Hematopoietic multipotent progenitor cell treated with erythropoietin and hydrocortisone succinate and interleukin-3 and kit ligand, for 15 days (in vitro differentiated cells): ENCODE results near the gene HCFC1R1.

Experiments
- DNase-seq: peaks from one replicate; pipeline ENCODE4 v3.0.0-alpha.2; 2015; ENCODE audit warnings: low spot score

Gene HCFC1R1

DNA sequence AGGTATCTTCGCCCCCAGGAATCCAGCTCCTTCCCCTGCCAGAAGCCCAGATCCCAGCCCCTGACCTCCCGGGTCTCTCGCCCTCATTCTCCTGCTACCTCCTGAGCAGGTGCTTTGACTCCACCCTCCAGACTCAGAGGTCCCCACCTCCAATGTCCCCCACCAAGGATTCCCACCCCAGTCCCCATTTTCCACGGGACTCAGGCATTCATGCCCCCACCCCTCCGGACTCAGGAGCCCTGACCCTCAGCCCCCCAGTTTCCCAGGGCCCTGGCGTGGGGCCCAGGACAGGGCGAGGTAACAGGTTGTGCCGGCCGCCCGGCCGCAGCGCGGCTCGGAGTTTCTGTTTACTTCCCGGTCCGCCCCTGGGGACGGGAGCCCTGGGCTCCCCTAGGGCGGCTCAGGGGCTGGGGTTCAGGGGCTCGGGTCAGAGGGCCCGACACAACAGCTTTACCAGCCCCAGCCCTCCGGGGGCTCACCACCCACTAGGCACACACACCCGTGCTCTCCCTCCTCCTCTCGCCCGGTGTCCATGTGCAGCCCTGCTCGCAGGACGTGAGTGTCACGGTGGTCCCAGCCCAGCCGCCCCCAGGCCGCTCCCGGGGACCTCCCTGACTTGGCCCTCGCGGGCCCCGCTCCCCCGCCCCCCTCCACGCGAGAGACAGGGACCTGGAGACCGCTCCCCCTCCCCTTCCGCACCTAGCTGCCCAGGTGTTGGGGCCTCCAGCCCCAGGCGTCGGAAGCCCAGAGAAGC is 12.4 kb upstream of the HCFC1R1 start:
- DNase-seq = no peak

DNA sequence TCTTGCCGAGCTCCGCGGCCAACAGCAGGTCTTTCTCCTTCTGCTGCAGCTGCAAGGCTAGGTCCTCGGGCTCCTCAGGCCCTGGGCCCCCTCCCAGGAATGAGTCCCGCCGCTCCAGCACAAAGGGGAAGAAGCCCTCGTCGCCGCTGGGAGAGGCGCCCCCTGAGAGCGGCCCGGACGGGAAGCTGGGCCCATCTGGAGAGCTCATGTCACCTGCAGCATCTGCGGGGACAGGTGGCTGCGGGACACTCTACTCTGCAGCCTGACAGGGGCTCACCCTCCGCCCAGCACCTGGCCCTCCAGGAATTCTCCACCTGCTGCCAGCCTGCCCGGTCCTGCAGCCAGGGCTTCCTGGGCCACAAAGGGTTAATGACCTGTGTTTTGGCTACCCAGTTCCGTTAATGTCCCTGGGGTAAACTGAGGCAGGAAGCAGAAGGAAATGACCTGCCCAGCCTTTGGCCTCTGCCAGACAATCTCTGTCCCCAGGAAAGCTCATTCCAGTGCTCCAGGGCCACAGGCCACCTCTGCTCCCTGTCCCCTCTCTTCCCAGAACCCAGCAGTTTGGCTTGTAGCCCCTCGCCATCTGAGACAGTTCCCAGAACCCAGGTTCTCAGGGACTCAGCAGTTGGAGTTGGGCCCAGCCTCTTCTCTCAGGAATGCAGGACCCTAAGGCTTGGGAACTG is 11.7 kb upstream of the HCFC1R1 start:
- no peak for DNase-seq

DNA sequence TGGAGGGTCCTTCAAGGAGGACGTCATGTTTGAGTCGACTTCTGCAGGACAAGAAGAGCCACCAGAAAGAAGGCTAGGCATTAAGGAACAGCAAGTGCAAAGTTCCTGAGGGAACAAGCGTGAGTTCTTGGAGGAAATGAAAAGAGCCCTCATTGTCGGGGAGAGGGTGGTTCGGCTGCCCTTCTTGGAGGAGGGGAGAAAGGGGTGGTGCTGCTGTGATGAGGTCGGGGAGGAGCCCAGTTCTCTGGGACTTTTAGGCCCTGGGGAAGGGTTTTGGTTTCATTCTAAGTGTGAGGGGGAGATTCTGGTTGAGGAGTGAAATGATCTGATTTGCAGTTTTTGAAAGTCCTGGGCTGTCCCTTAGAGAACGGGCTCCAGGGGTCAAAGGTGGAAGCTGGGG is 8.9 kb upstream of the HCFC1R1 start:
- DNase-seq = no peak

DNA sequence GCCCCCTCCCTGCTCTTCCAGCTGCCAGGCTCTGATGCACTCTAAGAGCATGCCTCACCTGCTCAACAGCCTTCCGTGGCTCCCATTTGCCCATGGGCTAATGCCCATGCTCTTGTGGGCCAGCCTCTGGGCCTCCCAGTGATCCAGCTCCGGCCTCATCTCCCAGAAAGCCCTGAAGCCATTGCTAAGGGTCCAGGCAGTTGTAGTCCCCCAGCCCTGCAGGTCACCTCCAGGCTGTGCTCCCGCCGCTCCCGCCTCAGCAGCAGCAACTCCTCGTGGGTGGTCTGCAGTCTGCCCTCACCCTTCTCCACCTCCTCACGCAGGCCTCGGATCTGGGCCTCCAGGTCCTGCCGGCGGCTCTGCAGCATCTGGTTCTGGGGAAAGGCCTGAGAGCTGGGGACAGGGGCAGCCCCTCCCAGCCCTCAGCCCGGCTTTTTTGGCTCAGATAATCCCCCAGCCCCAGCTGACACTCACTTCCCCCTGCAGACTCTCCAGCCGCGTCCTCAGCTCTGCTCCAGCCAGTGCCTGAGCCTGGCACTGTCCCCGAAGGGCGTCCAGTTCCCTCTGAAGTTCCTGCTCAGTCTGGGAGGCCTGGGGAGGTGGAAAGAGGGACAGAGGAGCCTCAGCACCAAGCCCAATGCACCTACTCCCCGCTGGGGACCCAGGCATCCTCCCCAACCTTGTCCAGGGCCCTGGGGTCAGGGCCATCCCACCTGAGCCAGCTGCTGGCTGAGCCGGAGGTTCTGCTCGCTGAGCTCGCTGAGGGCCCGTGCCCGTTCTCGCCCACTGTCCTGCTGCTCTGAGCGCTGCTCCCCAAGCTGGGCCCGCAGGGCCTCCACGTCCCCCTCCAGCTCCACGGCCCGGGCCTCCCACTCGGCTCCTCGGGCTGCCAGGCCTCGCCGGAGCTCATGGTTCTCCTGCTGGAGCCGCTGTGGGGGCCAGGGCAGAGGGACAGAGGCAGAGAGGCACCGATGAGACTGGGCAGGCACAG is 6.8 kb upstream of the HCFC1R1 start:
- DNase-seq = no peak

DNA sequence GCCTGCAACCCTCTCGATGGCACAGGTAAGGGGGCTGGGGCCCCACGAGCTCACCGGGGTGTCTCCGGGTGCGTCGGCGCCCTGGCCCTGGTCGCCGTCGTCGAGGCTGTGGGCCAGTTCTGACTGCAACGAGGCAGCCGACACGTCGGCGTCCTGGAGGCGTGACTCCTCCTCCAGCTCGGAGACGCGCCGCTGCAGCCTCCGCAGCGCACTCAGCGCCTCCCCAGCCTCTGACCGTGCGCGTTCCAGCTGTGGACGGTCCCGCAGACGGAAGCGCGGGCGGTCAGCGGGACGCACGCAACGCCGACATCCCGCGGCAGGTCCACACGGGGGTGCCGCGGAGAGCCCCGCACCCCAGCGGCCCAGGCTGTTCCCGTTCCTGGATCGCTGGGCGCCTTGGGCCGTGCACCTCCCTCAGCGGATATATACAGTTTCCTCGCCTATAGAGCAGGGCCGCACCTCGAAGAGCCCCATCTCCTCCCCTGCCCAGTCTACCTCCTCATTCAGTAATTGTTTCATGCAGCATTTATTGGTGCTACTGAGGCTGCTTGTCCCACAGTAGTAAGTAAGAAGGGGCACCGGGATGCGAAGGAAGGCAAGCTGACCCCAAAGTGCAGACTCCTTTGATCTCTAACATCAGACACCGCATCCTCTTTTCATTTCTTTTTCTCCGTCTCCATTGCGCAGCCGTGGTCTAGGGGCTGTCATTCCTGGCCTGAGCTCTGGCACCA is 5.9 kb upstream of the HCFC1R1 start:
- no peak for DNase-seq

DNA sequence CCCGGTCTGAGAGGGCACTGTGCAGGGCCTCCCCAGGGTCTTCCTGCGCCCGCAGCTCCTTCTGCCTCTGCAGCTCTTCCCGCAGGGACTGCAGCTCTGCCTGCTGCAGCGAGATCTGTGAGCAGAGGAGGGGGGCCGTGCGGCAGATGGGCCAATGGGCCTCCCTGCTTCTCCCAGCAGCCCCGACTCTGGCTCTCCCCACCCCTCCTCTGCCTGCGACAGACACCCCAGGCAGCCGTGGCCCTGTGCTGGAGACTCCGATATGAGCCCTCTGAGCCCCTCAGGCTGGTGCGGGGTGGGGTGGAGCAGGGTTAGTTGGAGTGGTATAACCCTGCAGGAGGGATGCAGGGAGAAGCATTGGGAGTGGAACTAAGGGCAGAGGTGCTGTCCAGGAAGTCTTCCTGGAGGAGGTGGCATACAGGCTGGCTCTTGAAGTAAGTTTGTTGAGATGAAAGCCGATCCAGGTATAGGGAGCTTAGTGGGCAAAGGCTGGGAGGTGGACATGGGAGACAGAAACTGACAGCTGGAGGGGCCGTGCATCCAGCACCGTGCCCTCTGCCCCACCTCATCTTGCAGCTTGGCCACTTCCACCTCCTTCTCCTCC is 5.1 kb upstream of the HCFC1R1 start:
- DNase-seq = no peak

DNA sequence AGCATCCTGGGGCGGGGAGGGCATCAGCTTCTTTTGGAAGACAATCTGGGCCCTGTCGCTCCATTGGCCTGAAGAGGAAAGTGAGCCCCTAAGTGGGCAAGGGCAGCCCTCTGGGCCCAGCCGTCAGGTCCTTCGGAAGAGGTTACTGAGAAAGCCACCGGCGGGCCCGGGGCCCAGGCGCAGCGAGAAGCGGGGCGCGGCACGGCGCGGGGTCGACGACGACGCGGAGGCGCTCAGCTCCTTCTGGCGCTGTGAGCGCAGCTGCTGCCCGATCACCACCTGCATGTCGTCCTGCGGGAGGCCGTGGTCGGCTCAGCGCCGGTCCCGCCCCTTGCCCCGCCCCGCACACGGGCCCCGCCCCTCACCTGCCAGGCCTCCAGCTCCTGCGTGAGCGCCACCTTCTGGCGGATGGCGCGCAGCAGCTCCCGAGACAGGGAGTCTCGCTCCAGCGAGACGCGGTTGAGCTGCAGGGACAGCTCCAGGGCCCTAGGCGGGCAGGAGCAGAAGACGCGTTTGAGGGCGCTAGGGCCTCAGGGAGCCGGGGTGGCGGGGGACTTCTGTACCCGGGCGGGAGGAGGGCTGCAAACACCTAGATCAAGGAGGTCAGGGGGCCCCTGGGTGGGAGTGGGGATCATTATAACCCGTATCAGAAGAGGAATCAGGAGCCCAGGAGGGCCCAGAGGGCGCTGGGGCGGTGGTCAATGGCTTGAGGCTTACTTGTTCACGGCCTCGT is 4.4 kb upstream of the HCFC1R1 start:
- peak; percentile 89 for DNase-seq

DNA sequence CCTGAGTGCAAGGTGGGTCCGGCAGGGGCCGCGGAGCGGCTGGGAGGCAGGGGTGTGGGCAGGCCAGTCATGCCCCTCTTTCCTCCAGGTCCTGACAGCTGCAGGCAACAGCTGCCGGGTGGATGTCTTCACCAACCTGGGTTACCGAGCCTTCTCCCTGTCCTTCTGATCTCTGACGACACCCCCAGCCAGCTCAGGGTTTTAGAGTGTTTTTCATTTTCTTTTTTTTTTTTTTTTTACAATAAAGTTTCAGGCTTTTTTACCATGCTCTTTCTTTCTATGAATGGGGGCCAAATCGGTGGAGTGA is 3.7 kb upstream of the HCFC1R1 start:
- DNase-seq = no peak

DNA sequence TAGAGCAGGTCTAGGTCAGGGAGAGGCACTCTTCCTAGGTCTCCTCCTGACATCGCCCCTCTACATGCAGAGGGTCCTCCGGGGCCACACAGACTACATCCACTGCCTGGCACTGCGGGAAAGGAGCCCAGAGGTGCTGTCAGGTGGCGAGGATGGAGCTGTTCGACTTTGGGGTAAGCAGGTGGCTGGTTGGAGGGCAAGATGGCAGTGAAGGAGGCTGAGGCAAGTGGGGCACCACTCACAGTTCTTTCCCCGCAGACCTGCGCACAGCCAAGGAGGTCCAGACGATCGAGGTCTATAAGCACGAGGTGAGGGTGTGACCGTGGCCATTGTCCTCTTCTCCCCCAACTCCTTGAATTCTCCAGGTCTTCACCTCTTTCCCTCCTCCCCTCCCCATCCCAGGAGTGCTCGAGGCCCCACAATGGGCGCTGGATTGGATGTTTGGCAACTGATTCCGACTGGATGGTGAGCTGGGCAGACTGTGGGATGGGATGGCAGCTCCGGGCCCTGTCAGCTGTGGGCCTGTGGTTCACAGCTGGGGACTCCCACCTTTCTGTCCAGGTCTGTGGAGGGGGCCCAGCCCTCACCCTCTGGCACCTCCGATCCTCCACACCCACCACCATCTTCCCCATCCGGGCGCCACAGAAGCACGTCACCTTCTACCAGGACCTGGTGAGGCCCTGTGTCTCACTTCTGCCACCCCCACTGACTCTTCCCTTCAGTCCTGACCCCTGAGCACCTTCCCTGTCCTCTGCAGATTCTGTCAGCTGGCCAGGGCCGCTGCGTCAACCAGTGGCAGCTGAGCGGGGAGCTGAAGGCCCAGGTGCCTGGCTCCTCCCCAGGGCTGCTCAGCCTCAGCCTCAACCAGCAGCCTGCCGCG is 3.1 kb upstream of the HCFC1R1 start:
- DNase-seq = no peak

DNA sequence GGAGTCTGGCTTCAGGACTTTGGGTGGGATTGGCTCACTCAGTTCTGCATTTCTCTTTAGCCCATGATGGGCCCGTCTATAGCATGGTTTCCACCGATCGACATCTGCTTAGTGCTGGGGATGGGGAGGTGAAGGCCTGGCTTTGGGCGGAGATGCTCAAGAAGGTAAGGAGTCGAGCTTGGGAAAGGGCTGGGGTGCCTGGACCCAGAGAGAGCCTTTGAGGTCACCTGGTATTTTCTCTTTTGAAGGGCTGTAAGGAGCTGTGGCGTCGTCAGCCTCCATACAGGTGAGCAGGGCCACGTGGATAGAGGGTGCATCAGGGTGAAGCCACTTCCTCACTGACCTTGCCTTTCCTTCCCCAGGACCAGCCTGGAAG is 2.2 kb upstream of the HCFC1R1 start:
- DNase-seq = no peak

DNA sequence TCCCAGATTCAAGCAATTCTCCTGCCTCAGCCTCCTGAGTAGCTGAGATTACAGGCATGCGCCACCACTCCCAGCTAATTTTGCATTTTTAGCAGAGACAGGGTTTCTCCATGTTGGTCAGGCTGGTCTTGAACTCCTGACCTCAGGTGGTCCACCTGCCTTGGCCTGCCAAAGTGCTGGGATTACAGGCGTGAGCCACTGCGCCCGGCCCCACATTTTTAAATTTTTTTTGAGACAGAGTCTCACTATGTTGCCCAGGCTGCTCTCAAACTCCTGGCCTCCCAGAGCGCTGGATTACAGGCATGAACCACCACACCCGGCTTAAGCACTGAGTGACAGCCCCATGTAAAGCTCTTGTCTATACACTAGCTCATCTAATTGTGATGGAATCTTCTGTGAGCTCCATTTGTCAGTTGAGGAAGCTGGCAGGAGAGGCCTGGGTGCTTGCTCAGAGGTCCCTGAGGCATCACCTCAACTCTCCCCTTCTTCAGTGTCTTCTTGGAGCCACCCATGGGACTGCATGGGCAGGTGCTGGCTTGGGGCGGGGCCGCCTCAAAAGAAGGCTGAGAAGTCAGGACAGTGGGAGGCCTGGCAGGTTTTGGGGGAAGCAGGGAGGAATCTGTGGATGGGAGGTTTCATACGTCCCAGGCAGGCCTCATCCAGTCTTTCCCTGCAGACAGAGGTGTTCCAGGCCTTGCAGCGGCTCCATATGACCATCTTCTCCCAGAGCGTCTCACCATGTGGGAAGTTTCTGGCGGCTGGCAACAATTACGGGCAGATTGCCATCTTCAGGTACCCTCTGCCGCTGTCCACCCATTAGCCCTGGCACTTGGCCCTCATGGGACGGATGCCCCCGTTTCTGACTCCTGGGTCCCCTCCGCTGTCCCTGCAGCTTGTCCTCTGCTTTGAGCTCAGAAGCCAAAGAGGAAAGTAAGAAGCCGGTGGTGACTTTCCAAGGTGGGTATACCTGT is 1.6 kb upstream of the HCFC1R1 start:
- DNase-seq = no peak

DNA sequence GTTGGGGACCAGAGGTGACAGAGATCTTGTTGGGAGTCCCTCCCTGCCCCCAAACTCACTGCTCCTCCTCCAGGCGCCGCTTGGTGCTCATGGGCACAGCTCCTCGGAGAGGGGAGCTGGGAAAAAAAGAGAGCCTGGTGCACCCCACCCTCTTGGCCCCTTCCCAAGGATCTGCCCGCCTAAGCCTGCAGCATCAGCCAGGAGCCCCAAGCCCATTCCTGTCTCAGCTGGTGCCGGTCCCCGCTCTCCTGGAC is 400 bp downstream of the HCFC1R1 start:
- DNase-seq = peak; percentile 34

DNA sequence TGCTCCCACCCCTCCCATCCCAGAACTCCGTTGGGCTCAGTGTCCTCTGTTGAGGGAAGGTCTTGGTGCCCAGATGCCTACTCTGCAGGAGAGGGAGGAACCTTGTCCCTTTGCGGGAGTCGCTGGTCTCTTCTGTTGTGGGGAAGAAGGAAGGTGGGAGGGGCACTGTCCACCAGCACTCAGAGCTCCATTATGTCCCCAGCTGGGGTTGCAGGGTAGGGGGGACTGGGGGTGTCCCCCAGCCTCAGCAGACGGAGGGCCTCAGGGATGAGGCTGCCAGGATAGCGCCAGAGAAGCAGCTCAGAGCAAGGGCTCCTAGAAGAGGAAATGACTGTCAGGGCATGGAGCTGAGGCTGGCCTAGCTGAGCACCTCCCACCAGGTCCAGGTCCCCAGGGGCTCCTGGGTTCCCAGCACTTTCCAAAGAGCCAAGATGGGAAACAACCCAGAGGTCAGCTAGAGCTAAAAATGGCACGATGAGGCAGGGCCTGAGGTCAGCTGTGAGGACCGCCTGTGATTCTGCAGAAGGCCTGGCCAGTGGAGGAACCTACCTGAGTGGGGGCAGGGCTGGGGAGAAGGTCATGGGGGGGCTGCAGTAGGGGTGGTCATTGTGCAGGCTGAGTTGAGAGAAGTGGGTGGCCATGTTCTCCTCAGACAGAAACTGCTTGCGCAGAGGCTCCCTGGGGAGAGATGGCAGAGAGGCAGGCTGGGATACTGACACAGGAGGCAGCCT is 893 bp downstream of the HCFC1R1 start:
- DNase-seq = no peak

DNA sequence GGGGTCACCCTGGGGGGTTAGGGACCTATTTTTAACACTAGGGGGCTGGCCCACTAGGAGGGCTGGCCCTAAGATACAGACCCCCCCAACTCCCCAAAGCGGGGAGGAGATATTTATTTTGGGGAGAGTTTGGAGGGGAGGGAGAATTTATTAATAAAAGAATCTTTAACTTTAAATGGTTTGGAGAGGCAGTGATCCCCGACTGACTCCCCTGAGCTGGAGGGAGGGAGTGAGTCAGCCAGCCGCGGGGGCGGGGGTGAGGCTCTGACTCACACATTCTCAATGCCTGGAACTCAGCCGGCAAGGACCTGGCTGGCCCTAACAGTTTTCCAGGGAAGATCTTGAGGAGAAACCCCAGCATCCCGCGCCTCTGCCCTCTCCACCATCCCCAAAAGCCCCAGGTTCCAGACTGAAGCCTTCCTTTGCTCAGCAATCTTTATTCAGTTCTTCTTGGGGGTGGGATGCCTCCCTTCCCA is 1.5 kb downstream of the HCFC1R1 start:
- DNase-seq = peak; percentile 84

DNA sequence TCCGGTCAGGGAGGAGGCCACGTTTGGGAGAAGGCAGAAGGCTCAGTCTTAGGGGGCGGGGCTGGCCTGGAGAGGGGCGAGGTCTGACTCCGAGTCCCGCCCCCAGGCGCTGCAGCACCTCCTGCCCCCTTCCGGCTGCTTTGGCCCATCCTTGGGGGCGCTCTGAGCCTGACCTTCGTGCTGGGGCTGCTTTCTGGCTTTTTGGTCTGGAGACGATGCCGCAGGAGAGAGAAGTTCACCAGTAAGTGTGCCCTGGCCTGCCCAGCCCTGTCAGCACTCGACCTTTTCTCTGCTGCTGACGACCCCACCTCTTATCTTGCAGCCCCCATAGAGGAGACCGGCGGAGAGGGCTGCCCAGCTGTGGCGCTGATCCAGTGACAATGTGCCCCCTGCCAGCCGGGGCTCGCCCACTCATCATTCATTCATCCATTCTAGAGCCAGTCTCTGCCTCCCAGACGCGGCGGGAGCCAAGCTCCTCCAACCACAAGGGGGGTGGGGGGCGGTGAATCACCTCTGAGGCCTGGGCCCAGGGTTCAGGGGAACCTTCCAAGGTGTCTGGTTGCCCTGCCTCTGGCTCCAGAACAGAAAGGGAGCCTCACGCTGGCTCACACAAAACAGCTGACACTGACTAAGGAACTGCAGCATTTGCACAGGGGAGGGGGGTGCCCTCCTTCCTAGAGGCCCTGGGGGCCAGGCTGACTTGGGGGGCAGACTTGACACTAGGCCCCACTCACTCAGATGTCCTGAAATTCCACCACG is 2.1 kb downstream of the HCFC1R1 start:
- peak; percentile 72 for DNase-seq

DNA sequence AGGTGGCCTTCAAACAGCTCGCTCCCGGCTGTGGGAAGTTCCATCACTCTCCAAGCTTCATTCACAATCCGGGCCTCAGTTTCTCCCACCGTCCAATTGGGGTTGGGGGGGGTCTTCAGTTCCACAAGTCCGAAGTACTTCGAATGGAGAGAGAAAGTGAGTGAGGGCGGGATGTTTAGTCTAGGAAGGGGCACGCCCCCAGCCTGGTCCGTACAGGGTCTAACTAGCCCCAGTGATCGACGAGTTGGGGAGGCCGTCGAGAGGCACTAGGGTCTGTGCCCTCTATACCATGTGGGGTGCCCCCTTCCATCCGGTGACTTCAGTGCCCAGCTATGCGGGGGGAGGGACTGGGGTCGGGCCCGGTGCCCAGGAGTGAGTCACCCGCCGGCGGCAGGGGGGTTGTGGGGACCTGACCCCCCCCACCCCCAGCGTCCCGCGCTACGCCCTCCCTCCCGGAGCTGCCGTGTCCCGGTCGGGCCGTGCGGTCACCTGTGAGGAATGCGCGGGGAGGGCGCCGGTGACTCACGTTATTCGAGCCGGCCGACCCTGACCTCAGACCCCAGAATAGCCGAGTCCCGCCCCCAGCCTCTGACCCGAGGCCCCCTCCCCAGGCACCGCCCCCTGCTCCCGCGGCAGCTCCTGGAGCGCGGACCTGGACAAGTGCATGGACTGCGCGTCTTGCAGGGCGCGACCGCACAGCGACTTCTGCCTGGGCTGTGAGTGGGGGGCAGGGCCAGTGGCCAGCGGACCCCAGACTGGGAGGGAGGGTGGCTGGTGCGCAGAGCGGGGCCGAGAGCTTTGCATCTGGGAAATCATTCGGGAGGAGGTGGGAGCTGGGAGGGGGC is 2.9 kb downstream of the HCFC1R1 start:
- peak; percentile 49 for DNase-seq

DNA sequence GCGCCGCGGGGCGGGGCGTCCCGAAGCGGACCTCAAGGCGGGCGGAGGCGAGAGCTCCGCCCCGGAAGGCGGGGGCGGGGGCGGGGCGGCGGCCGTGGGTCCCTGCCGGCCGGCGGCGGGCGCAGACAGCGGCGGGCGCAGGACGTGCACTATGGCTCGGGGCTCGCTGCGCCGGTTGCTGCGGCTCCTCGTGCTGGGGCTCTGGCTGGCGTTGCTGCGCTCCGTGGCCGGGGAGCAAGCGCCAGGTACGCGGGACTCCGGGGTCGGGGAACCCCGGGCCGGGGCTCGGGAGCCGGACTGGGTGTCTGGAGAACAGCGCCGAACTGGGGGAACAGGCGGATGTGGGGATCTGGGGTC is 3.5 kb downstream of the HCFC1R1 start, which contains the start of gene TNFRSF12A:
TNFRSF12A (plus strand) TSS at position 122 of the 357 bp plus-strand sequence; CDS start at position 152, 30 bp downstream.
- DNase-seq = peak; percentile 83
